OCI-LY1 (cell line): ENCODE measurements around the gene EIF4EBP3.

Experiments used
- EZH2 ChIP-seq: fragments of 200-600 bp; sonication (generic), shearing (Covaris generic); IDR thresholded peaks from 2 replicates; pipeline ENCODE4 v1.8.0; 2017; ENCODE audit warnings: borderline replicate concordance, mixed run types, mild to moderate bottlenecking, antibody characterized with exemption, low read length, moderate library complexity, mixed read lengths
- TF ChIP-seq, protein P1 (sequence below): fragments of 200-600 bp; sonication (generic), shearing (Covaris generic); IDR thresholded peaks from 2 replicates; pipeline ENCODE4 v1.5.1; 2017; ENCODE audit warnings: mild to moderate bottlenecking, antibody characterized with exemption, low read length, moderate library complexity, mixed read lengths

DNA sequence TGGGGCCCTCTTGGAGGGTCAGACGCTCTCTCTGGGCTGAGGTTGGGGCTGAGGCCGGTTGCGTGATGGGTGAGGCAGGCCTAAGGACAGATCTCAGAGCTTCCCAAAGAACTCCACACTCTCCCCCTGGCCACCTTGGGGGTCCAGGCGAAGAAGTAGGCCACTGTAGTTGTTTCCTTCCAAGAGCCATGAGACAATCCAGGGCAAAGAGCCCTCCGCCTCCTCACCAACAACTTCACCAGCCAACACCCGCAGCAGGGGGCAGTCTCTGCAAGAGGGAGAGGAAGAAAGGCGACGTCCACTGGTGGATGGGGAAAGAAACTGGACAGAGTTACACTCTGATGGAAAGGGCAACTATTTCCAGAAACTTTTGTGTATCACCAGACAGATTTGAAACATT lies 27.8 kb downstream of the EIF4EBP3 start:
- TF ChIP-seq, protein P1, sequence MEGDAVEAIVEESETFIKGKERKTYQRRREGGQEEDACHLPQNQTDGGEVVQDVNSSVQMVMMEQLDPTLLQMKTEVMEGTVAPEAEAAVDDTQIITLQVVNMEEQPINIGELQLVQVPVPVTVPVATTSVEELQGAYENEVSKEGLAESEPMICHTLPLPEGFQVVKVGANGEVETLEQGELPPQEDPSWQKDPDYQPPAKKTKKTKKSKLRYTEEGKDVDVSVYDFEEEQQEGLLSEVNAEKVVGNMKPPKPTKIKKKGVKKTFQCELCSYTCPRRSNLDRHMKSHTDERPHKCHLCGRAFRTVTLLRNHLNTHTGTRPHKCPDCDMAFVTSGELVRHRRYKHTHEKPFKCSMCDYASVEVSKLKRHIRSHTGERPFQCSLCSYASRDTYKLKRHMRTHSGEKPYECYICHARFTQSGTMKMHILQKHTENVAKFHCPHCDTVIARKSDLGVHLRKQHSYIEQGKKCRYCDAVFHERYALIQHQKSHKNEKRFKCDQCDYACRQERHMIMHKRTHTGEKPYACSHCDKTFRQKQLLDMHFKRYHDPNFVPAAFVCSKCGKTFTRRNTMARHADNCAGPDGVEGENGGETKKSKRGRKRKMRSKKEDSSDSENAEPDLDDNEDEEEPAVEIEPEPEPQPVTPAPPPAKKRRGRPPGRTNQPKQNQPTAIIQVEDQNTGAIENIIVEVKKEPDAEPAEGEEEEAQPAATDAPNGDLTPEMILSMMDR, result peak; percentile 27; the same call in 1 of the 2 replicates
- TF ChIP-seq EZH2, result no peak
